ENCODE measurements around the gene MARCHF10.

Gene MARCHF10

GRCh38 chr17:62825182-62825581, 17.1 kb upstream of the MARCHF10 start:
- no peak overlapping the region for H3K4me3 ChIP-seq (ENCODE audit: low read depth, low read length)
- no peak for DNase-seq (ENCODE audit: low read depth)
- no peak for TF ChIP-seq CTCF (conservative IDR thresholded peaks at IDR 0.05; ENCODE audit: low read depth, low read length)

- no peak for TF ChIP-seq CTCF (conservative IDR thresholded peaks at IDR 0.05; ENCODE audit: low read depth, low read length)
- DNase-seq (ENCODE audit: low read depth) = peak; percentile 96
- no peak overlapping the region for H3K4me3 ChIP-seq (ENCODE audit: low read depth, low read length)
Observed at GRCh38 chr17:62824290-62825131, 16.4 kb upstream of the MARCHF10 start.

GRCh38 chr17:62823111-62823893, 15.2 kb upstream of the MARCHF10 start:
- H3K4me3 ChIP-seq (ENCODE audit: low read depth, low read length) = no peak overlapping the region
- TF ChIP-seq CTCF (conservative IDR thresholded peaks at IDR 0.05; ENCODE audit: low read depth, low read length) = no peak
- peak; percentile 30 for DNase-seq (ENCODE audit: low read depth)

- no peak overlapping the region for H3K4me3 ChIP-seq (ENCODE audit: low read depth, low read length)
- DNase-seq (ENCODE audit: low read depth) = peak; percentile 64
- TF ChIP-seq CTCF (conservative IDR thresholded peaks at IDR 0.05; ENCODE audit: low read depth, low read length) = no peak
Observed at GRCh38 chr17:62822080-62822904, 14.2 kb upstream of the MARCHF10 start.

- DNase-seq (ENCODE audit: low read depth) = peak; percentile 44
- no peak overlapping the region for H3K4me3 ChIP-seq (ENCODE audit: low read depth, low read length)
- TF ChIP-seq CTCF (conservative IDR thresholded peaks at IDR 0.05; ENCODE audit: low read depth, low read length) = no peak
Observed at GRCh38 chr17:62821189-62822079, 13.3 kb upstream of the MARCHF10 start.
